HG03469 (cell line): ENCODE data around the gene ZNF521.

ENCODE experiments used
- ATAC-seq: cut with Tn5 transposase; IDR thresholded peaks from one replicate; pipeline ENCODE4 v1.9.1; 2021; ENCODE audit warnings: mild to moderate bottlenecking, moderate library complexity, moderate number of reproducible peaks; ENCODE audit not compliant: unreplicated experiment

ZNF521 gene

GRCh38 chr18:25089470-25089869, 262.5 kb downstream of the ZNF521 start:
- no peak for ATAC-seq

DNA sequence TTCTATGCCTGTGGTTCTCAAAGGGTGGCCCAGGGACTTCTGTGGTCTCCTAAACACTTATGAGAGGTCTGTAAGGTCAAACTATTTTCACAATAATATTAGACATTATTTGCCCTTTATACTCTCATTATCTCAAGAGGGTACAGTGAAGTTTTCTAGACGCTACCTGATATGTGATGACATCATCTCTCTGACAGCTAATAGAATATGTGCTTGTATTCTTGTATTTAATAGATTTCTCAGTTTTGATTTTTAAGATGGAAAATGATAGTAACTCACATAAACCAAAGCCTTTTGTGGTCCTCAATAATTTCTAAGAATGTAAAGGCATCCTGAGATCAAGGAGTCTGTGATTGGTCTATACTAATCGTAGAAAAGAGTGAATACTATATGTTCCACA, 265.1 kb downstream of the ZNF521 start:
- no peak for ATAC-seq

DNA sequence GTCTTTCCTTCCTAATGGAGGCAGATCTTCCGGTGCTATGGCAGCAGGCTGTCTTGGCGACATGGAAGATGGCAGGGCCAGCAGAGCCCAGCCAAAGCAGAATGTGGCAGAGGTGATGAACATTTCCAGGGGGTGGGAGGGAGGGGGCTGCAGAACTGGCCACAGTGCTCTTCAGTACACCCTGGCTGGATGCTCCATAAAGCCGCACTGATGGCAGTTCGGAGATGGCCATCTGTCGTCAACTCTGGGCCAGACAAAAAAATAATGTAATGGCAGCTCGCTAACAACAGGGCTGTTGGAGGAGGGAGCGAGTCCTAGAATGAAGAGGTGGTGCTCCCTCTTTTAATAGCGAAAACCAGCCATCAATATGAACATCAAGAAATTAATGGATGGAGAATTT, 271.0 kb downstream of the ZNF521 start:
- no peak for ATAC-seq

DNA sequence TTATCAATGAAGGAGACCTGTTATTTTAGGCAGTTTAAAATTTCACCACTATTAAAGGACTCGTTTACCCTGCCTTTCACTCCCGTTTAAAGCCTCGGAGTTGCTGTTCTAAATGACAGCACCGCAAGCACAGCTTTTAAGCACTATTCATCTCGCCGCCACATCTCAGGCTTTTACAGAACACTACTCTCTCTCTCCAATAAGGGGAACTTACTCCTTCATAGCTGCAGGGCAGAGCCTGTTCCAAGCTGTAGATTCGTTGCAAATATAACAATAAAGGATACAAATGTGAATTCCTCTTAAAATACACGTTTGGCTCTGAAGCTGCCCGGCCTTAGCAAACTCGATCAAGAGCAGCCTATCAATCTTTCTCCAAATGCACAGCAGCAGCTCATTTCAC, 271.8 kb downstream of the ZNF521 start:
- no peak for ATAC-seq

- no peak for ATAC-seq
Measured at GRCh38 chr18:25077944-25078723, 273.8 kb downstream of the ZNF521 start.

- ATAC-seq: no peak
Measured at GRCh38 chr18:25077038-25077943, 274.7 kb downstream of the ZNF521 start.

DNA sequence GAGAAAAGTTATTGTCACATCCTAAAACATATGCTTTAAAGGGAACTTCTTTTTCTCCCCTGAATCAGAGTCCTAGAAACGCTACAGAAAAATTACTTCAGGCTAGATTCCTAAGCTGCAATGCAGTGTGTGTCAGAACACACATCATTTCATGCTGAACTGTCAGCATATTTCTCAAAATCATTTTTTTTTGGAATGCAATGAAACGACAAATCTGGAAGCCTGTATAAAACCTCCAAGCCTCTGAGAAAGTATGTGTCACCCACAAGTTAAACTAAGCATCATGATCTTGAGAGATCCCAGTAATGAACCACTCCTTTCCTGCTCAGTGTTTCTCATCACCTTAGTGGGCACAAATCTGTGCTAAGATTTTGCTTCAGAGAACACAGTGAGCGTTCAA, 276.2 kb downstream of the ZNF521 start:
- no peak for ATAC-seq

DNA sequence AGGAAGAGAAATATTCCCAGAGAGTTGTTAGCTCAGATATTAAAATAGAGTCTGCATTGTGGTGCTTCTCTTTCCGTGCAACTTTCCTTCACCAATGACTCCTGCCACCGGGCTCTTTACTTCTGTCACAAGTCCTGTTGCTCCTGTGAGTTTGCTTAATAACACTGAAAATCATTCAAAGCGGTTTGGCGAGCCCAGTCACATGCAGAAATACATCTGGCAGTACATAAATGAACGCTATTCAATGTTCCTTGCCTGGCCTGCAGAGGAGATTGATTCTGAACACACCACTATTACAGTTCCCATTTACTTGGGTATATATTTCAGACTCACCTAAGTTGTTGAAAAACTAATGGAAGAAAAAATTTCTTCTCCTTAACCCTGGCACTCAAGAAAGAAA, 276.6 kb downstream of the ZNF521 start:
- no peak for ATAC-seq

DNA sequence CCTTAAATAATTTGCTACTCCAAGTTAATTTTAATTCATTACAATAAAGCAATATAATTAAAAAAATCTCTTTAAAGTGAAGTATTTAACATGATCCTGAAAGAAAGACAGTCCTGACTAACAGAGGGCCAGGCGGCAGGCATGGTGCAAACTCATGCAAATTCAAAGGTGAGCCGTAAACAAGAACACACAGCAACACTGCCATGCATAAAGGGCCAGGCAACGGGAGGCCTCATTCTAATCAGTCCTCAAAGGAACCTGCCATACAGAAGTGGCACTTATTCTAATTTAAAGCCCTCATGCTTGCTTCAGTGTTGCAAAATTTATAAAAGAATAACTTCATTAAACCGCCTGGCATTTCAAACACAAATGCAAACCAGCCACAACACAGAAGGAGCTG, 277.0 kb downstream of the ZNF521 start:
- no peak for ATAC-seq

- ATAC-seq: no peak
Measured at GRCh38 chr18:25072205-25072604, 279.8 kb downstream of the ZNF521 start.

- ATAC-seq: no peak
Measured at GRCh38 chr18:25067275-25068025, 284.5 kb downstream of the ZNF521 start.

GRCh38 chr18:25066516-25066915, 285.4 kb downstream of the ZNF521 start:
- ATAC-seq: no peak

DNA sequence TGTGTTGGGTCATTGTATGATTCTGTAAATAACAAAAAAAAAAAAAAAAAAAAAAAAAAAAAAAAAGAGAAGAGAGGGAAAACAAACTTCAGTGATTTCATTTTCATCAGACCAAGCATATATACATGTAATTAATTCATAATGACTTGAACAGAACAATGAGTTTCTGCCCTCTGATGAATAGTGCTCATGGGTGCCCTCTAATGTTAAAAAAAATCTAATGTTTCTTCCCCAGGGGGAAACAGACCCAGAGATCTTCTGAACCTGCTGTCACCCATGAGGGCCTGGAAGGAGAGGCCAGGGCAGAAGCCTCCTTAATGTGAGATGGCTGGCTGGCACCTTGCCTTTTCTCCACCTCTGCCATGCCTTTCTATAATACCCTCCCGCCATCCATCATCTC, 289.2 kb downstream of the ZNF521 start:
- ATAC-seq: no peak

DNA sequence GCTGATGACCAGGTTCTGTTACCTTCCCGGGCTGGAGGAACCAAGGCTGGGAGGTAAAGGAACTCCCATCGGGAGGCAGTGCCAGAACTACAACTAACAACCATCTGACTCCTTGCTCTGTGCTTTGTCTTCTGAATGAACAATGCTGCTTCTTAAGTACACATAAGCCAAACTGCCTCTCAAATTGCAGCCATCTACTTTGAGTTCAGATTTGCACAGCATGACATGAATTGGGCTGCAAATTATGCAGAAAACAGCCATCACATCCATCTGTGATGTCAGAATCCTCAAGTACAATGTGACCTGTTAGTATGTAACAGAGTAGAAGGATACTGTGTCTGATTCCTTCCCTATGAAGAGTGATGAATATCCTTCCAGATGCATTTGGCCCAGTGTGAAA, 290.6 kb downstream of the ZNF521 start:
- no peak for ATAC-seq

DNA sequence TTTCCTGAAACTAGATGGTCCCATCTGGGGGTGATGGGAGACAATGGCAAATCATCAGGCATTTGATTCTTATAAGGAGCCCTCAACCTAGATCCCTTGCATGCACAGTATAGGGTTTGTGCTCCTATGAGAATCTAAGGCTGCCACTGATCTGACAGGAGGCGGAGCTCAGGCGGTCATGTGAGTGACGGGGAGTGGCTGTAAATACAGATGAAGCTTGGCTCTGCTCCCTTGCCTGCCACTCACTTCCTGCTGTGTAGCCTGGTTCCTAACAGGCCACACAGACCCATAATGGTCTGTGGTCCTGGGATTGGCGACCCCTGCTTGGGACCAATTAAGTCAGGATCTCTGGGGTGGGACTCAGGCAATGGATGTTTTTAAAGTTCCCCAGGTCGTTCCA, 293.4 kb downstream of the ZNF521 start:
- no peak for ATAC-seq

- ATAC-seq: no peak
Measured at GRCh38 chr18:25057491-25058050, 294.4 kb downstream of the ZNF521 start.

DNA sequence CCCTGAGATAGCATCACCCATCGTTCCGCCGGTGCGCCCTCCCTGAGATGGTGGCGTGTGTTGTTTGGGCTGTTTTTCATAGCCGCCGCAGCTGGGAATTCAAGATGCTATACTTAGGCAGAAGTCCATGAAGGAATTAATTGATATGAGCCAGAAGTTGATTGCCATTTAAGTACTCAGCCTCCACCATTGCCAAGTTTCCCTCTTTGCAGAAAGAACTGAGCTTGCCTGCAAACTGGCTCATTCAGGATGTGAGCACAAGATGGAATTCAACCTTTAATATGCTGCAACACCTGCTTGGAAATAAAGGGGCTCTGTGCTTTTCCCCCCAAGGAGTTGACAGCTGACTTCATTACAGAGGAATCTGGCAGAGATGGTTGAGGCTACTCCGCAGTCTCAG, 295.5 kb downstream of the ZNF521 start:
- no peak for ATAC-seq

DNA sequence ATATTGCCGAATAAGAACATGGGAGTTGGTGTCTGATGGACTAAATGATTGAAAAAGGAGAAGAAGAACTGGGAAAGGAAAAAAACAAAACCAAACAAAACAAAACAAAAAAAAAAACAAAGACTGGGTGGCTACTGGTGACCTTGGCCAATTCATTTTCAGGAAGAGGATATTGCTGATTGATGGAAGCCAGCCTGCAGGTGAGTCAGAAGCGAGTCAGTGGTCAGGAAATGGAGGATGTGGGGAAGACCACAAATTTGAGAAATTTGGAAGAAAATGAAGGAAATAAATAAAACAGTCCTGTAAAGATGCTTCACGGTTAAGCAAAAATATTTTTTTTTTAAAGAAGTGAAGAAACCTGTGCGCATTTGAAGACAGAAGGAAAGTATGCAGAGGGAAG, 296.9 kb downstream of the ZNF521 start:
- no peak for ATAC-seq

DNA sequence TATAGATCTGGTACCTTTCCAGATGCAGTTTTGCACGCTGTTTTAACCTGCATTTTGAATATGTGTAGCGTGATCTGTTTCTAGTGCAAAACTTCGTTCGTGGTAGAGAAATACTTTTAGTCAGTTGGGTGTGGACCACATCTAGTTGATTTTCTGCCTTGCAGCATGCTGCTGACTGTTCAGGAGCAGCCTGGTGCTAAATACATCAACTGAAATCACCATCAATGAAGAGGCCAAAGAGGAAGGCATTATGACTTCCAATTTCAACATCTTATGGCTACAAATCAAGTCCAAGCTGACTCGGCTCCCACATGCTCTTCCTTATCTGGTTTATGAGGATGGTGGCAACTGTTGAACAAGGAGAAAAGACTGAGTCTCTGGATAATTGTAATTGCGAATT, 298.5 kb downstream of the ZNF521 start:
- ATAC-seq: no peak

- ATAC-seq: no peak
Measured at GRCh38 chr18:25052511-25052921, 299.4 kb downstream of the ZNF521 start.

GRCh38 chr18:25050605-25051004, 301.4 kb downstream of the ZNF521 start:
- ATAC-seq: no peak
